Testis (tissue), 3 donors: Measurements from ENCODE around the gene TNXB. TPM values are rescaled to one million over a fixed set of nuclear protein-coding genes. Genes with fewer than 3 reads are reported as not detected.
"Not testable (repeated sequence)": the region's sequence is repeated elsewhere in the genome, so short reads cannot be mapped to it uniquely, and the experiment has no call there.

Experiments
- DNase-seq: peaks from one replicate; pipeline ENCODE4 v3.0.0-alpha.2; 2019
- H3K27ac ChIP-seq, 2 donors: fragments of 200-600 bp; sonication (generic); one replicate each; pipeline ENCODE4 v1.5.1; 2019
- H3K27me3 ChIP-seq: fragments of 200-600 bp; sonication (generic); one replicate; pipeline ENCODE4 v1.5.1; 2019
- H3K36me3 ChIP-seq: fragments of 200-600 bp; sonication (generic); one replicate; pipeline ENCODE4 v1.5.1; 2017; ENCODE audit warnings: low read depth; ENCODE audit errors: missing control alignments
- H3K4me1 ChIP-seq: fragments of 200-600 bp; sonication (generic); one replicate; pipeline ENCODE4 v1.5.1; 2019
- H3K4me3 ChIP-seq, 2 donors: fragments of 200-600 bp; sonication (generic); one replicate each; pipeline ENCODE4 v1.5.1; 2017 to 2019
- H3K9me3 ChIP-seq: fragments of 200-600 bp; sonication (generic); one replicate; pipeline ENCODE4 v1.5.1; 2017
- POLR2A ChIP-seq: fragments of 450-650 bp; IDR thresholded peaks from one replicate; pipeline ENCODE4 v1.6.1; 2017; ENCODE audit warnings: antibody characterized with exemption, mild to moderate bottlenecking, moderate library complexity
- WGBS, 2 donors: methylation state at CpG; one replicate each; pipeline ENCODE4 v1.1.5; 2018; 5-methylcytosine and 5-hydroxymethylcytosine counted together
- intact Hi-C: fragments of 100-400 bp; cut with DNase I; formaldehyde crosslinking; loops from one replicate; pipeline ENCODE4 v1.15.1; 2023; ENCODE audit warnings: low total_unique reads
- polyA plus RNA-seq: library from polyadenylated mRNA; stranded (reverse); fragments of 350-450 nt; fragmentation: Illumina TruSeq; extraction: RNeasy Lipid Tissue Mini Kit (QIAGEN cat#74804); gene quantifications from one replicate; pipeline ENCODE4 v1.2.3, GENCODE V29; 2014; ENCODE audit warnings: low read depth, low replicate concordance; ENCODE audit not compliant: insufficient read depth
- total RNA-seq, 2 donors: library from RNA; depleted of rRNA; stranded (reverse); fragments of >200 nt; gene quantifications; one replicate each; pipeline ENCODE4 v1.2.3, GENCODE V29; 2016
- TF ChIP-seq, protein P1 (sequence below), 3 experiments: fragments of 450-650 bp in 2 of 3; fragments of 200-600 bp in 1 of 3; sonication (generic) in 1 of 3; IDR thresholded peaks; one replicate each; pipeline ENCODE4 v1.5.1; 2016 to 2019; ENCODE audit warnings: antibody characterized with exemption in 3 of 3, mild to moderate bottlenecking in 2 of 3, moderate library complexity in 1 of 3

Gene TNXB
- total and polyA plus RNA-seq, 3 donors from 2014 or later, result 42.4 to 78.2 (median 44.0) TPM

DNA sequence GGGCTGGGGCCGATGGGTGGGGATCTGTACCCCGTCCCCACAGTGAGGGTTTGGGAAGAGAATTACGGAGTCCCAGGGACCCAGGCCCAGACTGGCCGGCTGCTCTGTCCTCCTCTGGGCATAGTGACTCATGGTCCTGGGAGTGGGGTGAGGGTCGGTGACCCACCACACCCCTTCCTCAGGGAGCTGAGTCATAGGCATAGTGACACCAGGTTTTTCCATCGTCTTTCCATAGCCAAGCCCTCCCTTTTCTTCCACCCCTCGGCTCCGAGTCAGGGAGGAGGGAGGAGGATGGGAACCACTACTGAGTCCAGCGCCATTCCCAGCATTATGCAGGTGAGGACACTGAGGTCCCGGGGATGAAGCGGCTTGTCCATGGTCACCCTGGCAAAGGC, 62.1 kb downstream of the TNXB start:
- 53 to 68% methylated on average over 10 to 11 of the region's 11 CpGs for WGBS, 2 donors
- no peaks in the 10 kb centered on the region for H3K27me3 ChIP-seq
- H3K36me3 ChIP-seq, result no peaks in the 10 kb centered on the region
- no peaks in the 10 kb centered on the region for H3K9me3 ChIP-seq
- no peak overlapping the region for H3K4me3 ChIP-seq
- TF ChIP-seq POLR2A, result no peak
- TF ChIP-seq, protein P1, sequence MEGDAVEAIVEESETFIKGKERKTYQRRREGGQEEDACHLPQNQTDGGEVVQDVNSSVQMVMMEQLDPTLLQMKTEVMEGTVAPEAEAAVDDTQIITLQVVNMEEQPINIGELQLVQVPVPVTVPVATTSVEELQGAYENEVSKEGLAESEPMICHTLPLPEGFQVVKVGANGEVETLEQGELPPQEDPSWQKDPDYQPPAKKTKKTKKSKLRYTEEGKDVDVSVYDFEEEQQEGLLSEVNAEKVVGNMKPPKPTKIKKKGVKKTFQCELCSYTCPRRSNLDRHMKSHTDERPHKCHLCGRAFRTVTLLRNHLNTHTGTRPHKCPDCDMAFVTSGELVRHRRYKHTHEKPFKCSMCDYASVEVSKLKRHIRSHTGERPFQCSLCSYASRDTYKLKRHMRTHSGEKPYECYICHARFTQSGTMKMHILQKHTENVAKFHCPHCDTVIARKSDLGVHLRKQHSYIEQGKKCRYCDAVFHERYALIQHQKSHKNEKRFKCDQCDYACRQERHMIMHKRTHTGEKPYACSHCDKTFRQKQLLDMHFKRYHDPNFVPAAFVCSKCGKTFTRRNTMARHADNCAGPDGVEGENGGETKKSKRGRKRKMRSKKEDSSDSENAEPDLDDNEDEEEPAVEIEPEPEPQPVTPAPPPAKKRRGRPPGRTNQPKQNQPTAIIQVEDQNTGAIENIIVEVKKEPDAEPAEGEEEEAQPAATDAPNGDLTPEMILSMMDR (IDR thresholded peaks at IDR 0.05), result no peak
- peak overlapping the region in 1 of 2 donors; percentile 75 for H3K27ac ChIP-seq
- peak; percentile 35 for DNase-seq
- intact Hi-C loops, result no loop called here
- H3K4me1 ChIP-seq, result peaks cover 20% of the 10 kb centered on the region

GRCh38 chr6:32046450-32047083, 62.6 kb downstream of the TNXB start:
- peak overlapping the region in 1 of 2 donors; percentile 75 for H3K27ac ChIP-seq
- intact Hi-C loops, result no loop called here
- H3K36me3 ChIP-seq, result no peaks in the 10 kb centered on the region
- no peak overlapping the region for H3K4me3 ChIP-seq
- H3K27me3 ChIP-seq, result no peaks in the 10 kb centered on the region
- DNase-seq, result peak; percentile 25
- H3K9me3 ChIP-seq, result no peaks in the 10 kb centered on the region
- WGBS, 2 donors, result 56 to 64% methylated on average over 14 of the region's 14 CpGs
- TF ChIP-seq, protein P1 (IDR thresholded peaks at IDR 0.05), result no peak
- TF ChIP-seq POLR2A, result no peak
- peaks cover 20% of the 10 kb centered on the region for H3K4me1 ChIP-seq

- no peaks in the 10 kb centered on the region for H3K9me3 ChIP-seq
- peak overlapping the region in 1 of 2 donors; percentile 75 for H3K27ac ChIP-seq
- no peak overlapping the region for H3K4me3 ChIP-seq
- WGBS, 2 donors, result 75 to 78% methylated on average over 13 to 21 of the region's 22 CpGs
- no peaks in the 10 kb centered on the region for H3K27me3 ChIP-seq
- peaks cover 20% of the 10 kb centered on the region for H3K4me1 ChIP-seq
- intact Hi-C loops, result no loop called here
- no peaks in the 10 kb centered on the region for H3K36me3 ChIP-seq
- TF ChIP-seq, protein P1 (IDR thresholded peaks at IDR 0.05), result no peak
- TF ChIP-seq POLR2A, result no peak
- no peak for DNase-seq
Observed at GRCh38 chr6:32045811-32046449, 63.2 kb downstream of the TNXB start.

DNA sequence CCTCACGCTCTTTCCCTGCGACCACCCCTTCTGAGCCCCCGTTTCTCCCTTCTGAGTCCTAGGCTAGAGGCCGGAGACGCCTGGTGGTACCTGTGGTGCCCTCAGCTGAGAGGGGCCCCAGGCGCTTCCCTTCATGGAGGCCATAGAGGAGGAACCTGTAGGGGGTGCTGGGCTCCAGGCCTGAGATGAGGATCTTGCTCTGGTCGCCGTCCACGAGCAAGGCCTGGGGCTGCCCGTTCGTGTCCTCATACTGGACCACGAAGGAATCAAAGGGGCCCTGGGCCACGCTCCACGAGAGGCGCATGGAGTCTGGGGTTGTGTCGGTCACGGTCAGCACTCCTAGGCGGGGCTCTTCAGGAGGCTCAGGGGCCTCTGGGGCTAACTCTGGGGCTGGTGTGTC, 64.2 kb downstream of the TNXB start:
- intact Hi-C loops, H3K27me3 ChIP-seq, H3K36me3 ChIP-seq, H3K27ac ChIP-seq, H3K9me3 ChIP-seq, DNase-seq, H3K4me3 ChIP-seq: not testable (repeated sequence)
- WGBS, 2 donors, result 81 to 93% methylated on average over 5 to 8 of the region's 18 CpGs
- H3K4me1 ChIP-seq, result peaks cover 20% of the 10 kb centered on the region

- intact Hi-C loops, H3K27me3 ChIP-seq, DNase-seq, H3K4me3 ChIP-seq, H3K9me3 ChIP-seq, H3K27ac ChIP-seq, H3K36me3 ChIP-seq: not testable (repeated sequence)
- WGBS, 2 donors, result 90 to 93% methylated on average over 11 to 21 of the region's 31 CpGs
- peaks cover 20% of the 10 kb centered on the region for H3K4me1 ChIP-seq
Observed at GRCh38 chr6:32043589-32044380, 65.4 kb downstream of the TNXB start.

GRCh38 chr6:32042276-32042675, 66.9 kb downstream of the TNXB start:
- intact Hi-C loops, H3K4me1 ChIP-seq, H3K27me3 ChIP-seq, H3K27ac ChIP-seq, H3K4me3 ChIP-seq, H3K9me3 ChIP-seq, H3K36me3 ChIP-seq, DNase-seq: not testable (repeated sequence)
- WGBS, 2 donors, result 97% methylated on average over 11 of the region's 15 CpGs; no CpG with 5 or more reads in 1 of the 2 donors

DNA sequence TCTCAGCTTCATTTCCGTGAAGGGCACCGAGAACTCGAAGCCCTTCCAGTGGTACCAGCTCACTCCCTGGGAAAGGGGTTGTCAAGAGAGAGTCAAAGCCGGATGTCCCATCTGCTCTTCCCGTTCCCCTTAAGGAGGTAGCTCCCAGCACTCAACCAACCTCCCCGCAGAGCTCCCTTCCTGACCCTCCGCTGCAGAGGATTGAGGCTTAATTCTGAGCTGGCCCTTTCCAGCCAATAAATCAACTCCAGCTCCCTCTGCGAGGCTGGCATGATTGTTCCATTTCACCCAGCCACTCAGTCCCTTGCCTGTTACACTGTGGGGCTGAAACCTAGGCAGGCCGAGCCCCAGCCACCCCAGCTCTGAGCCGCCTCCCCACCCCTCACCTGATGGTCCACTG, 67.8 kb downstream of the TNXB start:
- H3K4me3 ChIP-seq, H3K9me3 ChIP-seq, H3K27me3 ChIP-seq, H3K4me1 ChIP-seq, H3K27ac ChIP-seq, H3K36me3 ChIP-seq, intact Hi-C loops, DNase-seq: not testable (repeated sequence)
- WGBS, 2 donors, result 68% methylated on average over 5 of the region's 10 CpGs; no CpG with 5 or more reads in 1 of the 2 donors

GRCh38 chr6:32041050-32041321, 68.2 kb downstream of the TNXB start:
- H3K4me1 ChIP-seq, DNase-seq, H3K4me3 ChIP-seq, intact Hi-C loops, H3K36me3 ChIP-seq, H3K27ac ChIP-seq, H3K27me3 ChIP-seq, H3K9me3 ChIP-seq: not testable (repeated sequence)
- WGBS, 2 donors, result no CpG with 5 or more reads among the region's 13 CpGs
